COR-L47 (cell line): ENCODE measurements around the gene FAM107A.
A peak's percentile ranks its signal among the peaks of the same experiment; 100 is the strongest.

ENCODE experiments used
- DNase-seq: peaks from one replicate; lab custom pipeline; 2025; lab: John Stamatoyannopoulos, UW

The FAM107A gene, protein sequence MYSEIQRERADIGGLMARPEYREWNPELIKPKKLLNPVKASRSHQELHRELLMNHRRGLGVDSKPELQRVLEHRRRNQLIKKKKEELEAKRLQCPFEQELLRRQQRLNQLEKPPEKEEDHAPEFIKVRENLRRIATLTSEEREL

DNA sequence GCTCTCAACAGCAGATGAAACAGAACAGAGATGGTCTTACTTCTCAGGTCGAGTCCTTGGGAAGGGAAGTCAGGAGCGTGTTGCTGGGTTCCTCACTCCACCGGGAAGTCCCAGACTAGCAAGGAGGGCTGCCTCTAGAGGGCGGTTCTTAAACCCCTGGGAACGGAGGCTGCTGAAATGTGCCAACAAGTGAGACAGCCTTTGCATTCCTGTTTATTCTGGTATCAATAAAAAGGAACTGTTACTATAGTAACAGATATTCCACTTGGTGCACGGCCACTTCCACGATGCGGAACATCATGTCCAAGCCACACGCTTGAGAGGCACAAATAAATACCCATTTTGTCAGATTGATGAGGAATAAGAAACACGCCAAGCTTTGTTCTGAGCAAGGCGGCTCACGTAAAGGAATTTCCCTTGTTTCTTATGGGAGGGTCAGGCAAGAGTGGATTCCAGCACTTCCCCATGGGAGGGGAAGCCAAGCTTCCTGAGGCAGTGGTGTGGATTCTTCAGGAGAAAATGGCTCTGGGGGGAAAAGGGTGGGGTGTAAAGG is at the start of gene FAM107A:
FAM107A (minus strand) TSS at position 123 of the 553 bp plus-strand sequence. CDS start 7,531 bp downstream, outside the sequence.
- no peak for DNase-seq

DNA sequence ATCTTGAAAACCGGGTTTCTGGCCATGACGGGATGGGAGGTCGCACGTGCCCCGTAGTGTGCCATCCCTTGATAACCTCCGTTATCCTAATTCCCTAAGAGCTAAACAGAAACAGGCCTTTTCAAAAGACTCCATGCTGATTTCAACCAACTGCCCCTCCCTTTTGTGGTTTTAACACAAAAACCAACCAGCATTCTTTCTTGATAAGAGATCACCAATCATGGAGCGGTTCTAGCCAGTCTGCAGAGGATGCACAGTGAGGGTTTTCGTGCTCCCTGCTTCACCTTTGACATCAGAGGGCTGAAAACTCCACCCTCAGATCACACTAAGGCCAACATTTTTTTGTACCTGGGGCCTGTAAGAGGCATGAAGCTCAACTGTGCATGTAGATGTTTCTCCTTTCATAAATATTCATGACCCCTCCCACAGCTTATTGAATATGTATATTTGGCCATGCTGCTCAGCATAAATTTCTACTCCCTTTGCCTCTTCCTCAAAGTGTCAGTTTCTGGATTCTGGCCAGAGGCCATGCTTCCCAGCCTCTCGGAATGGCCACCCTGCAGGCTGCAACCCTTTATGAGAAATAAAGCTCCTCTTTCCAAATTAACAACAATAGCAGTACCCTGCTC is 48.1 kb upstream of the FAM107A start:
- DNase-seq: no peak

DNA sequence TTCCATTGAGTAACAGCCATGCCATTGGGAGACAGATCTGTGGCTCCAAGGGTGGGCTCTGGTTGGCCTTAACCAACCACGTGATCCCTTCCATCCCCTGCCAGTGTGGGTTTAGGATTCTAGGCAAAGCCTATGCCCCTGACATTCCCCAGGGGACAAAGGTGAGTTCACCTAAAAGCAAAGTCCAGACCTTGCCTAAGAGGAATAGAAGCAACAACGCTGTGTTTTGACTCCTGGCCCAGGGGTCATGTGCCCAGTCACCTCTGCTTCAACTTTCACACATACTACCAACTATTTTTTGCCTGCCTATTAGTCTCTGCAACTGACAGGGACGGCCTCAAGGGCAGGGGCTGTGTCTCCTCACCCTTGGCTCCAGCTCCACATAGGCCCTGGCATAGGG is 47.4 kb upstream of the FAM107A start:
- no peak for DNase-seq

DNA sequence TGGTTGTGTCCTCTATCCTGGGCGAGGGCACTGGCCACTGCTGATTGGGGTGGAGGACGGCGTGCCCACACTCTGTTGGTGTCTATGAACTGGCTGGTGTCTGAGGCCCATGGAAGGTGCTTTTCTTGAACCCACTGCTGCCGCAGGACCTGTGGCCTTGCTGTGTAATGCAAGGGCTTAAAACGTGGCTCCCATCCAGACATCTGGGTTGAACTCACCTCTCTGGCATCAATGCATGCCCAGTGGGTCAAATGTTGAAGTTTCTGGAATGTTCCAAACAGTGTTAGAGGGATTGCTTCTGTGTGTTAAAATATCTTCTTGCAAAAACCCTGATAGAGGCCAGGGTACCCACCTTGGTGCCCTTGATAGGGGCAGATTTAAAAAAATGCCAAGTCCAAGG is 46.8 kb upstream of the FAM107A start:
- DNase-seq: no peak

DNA sequence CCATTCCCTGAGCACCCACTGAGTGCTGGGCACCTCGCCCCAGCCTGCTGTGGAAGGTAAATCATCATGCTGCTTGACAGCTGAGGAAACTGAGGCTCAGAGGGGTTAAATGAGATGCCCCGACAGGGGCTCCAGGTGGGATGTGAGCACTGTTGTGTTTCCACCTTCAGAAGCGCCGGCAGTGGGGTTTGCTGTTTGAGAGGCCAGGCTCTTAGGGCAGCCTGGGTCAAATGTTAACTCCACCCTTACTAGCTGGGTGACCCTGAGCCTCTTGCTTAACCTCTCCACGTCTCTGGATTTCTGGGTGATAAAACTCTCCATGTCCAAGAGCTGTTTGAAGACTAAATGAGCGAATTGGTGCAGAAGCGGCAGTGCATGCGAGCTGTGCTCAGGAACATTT is 46.3 kb upstream of the FAM107A start:
- DNase-seq: no peak

DNA sequence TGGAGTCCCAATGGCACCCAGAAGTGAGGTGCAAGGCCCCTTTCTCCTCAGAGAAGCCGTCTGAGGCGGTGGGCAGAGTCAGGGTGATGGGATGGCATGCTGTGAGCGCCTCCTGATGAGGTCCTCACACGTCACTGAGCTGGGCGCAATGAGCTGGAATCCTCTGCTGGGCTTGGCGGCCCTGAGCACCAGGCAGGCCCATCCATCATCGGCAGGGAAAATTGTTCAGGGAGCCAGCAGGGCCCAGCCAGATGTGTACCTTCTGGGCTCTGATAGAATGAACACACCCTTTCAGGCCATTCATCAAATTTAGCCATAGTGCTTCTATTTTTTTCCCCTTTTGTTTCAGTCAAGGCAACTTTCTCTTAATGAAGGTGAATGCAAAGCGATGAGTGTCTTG is 45.7 kb upstream of the FAM107A start:
- no peak for DNase-seq

DNA sequence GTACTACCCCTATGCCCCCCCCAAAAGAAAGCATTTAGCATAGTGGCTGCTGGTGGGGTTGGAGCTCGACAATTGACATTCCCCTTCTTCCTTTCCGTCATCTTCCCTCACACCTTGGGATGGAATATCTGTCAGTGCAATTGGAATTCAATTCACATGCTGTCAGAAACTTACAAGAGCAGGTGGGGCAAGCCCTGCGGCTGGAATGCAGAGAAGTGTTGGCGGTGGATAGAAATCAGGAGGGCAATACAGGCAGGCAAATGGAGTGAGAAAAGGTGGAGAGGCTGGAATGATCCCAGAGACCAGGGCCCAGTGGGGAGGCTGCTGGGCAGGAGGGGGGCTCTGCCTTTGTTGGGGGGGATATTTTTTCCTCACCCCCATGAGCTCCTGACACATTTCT is 45.2 kb upstream of the FAM107A start:
- no peak for DNase-seq

DNA sequence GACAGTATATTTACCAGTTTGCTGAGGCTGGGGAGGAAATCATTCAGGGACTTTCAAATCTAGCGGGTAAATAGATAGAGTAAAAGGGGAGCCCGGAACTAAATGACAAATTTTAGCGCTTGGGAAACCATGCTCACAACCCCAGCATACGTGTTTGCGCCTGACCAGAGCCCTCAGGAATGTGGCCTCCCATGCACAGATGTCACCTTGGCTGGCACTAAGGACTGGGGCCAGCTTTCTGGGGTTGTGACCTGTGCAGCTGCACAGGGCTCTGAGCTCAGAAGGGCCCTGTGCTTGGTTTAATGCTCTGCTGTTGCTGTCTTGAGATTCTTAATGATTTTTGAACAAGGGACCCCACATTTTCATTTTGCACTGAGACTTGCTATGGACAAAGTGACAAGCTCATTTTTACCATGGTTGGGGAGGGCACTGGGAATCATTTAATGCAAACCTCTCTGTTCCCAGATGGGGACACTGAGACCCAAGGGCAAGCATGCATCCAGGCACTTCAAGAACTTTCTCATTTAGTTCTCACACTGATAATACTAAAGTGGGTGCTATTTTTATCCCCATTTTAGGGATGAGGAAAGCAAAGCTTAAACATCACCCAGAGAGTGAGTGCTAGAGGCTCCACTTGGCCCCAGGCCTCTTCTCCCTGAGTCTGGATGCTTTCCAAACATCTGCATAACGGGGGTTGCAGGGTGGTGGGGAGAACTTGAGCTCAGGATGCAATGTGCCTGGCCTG is 44.1 kb upstream of the FAM107A start:
- DNase-seq: no peak

DNA sequence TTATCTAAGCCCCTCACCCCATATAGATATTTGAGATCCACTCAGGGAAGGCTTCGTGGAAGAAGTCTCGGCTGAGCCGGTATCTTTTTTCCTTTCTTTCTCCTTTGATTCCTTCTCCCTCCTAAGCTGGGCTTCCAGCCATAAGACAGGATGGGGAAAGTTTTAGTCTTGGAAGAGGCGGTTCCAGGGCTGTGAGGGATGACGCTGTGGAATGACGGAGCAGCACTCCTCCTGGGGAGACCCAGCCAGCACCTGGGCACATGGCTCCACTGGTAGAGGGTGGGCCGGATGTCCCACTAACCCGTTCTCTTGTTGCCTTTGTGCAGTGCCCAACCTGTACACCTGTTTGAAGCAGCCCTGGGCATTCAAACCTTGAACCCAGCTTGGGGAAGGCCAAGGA is 43.2 kb upstream of the FAM107A start:
- DNase-seq: no peak

DNA sequence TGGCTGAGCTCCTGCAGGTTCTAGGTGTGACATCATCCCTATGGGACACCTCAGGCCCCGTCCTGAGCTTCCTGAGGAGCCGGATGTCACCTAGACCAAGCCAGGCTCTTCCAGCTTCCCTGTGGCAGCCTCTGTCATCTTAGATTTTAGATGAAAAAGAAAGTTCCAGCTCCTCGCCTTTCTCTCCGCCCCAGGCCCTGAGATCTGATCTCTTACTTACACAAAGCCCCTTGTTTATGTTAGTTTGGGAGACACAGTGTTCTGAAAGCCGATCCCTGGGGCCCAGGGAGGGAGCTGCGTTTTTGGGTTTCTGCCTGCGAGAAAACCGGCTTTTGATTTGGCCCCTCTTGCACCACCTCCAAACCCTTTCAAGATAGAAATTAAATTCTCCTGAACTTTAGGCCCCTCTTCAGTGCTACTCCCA is 40.2 kb upstream of the FAM107A start:
- DNase-seq: no peak

DNA sequence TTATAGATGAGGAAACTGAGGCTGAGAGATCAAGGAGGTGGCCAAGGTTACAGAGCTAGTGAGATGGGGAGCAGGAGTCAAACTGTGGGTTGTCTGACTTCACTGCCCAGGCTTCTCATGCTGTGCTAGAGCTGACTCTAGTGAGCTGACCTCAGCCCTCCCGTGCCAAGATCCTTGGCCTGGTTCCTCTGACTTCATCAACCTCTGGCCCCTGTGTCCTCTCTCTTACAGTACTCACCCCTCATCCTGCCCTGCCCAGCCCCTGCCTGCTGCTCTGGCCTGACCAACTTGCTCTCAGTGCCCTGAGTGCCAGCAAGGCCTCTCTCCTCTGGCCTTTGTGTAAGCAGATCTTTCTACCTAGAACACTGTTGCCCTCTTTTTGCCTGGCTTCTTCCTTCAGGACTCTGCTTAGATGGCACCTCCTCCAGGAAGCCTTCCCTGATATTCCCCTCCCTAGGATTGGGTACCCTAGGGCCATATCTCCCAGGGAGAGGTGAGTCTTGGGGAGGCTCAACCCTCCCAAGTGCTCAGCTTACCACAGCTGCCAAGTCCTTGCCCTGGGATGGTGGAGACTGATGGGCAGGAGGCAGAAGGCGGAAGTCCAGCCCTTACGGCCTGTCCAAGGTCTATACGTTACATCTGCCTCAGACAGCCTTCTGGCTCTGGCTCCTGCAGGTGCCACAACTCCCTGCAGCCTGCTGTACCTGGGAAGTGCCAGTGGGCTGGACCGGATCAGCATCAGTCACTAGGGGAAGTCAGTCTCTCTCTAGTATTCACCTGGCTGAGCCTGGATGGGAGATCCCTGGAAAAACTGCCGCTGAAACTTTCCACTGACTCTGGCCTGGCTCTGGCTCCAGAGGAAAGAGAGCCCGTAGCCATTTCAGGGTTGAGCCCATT is 36.3 kb upstream of the FAM107A start:
- no peak for DNase-seq

DNA sequence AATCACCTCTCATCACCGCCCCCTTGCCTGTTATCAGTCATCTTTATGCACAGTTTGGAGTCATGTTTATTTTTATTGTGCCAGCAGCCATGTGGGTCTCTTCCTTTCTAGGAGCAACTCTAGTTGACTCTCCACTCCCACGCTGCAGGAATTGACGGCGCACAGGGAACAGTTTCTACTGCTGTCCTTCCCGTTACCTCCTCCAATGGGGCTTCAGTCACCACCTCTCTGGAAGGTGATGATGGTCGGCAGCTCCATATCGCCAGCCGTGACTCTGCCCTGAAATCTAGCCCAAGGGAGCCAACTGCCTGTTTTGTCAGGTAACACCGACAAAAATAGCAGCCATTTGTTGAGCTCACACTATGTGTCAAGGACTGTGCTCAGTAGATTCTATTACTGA is 35.6 kb upstream of the FAM107A start:
- DNase-seq: no peak

DNA sequence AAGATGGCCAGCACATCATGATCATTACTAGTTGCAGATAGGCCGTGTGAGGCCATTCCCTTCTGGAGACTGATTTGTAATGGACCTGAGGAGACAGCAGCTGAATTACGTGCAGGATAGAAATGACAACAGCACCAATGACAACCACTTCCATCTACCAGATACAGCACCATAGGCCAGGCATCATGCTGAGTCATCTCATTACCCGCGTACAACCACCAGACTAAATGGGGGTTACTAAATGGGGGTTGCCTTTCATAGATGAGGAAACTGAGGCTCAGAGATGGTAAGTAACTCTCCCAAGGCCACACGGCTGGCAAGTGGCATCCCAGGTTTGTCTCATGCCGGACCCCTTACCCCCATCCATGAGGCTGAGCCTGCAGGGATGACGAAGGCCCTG is 32.8 kb upstream of the FAM107A start:
- no peak for DNase-seq

DNA sequence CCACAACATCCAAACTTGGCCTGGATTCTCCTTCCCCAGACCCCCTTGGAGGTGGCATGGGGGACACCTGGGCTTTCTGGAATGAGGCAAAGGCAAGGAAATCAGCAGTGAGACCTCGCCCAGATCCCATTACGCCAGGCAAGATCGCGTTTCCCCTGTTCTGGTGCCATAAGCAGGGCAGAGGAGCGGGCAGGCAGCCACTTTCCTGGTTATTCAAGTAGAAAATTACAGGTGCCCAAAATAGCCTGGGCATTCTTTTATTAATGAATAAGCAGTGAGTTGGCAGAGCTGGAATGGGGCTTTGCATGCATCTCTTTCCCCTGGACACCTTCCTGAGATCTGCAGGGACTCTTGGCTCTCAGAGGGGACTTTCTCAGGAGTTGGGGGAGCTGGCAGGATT is 31.5 kb upstream of the FAM107A start:
- peak; percentile 82 for DNase-seq

DNA sequence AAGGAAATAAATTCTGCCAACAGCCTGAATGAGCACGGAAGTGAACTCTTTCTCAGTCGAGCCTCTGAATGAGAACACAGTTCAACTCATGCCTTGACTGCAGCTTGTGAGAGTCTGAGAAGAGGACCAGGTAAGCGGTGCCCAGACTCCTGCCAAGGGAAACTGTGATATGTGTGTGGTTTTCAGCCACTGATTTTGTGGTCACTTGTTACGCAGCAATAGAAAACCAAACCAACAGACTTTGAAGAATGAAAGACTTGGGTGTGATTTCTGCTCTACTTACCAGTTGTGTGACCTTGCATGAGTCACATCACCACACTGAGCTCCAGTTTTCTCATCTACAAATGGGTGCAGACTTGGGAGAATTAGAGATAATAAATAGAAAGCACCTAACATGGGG is 30.6 kb upstream of the FAM107A start:
- no peak for DNase-seq

DNA sequence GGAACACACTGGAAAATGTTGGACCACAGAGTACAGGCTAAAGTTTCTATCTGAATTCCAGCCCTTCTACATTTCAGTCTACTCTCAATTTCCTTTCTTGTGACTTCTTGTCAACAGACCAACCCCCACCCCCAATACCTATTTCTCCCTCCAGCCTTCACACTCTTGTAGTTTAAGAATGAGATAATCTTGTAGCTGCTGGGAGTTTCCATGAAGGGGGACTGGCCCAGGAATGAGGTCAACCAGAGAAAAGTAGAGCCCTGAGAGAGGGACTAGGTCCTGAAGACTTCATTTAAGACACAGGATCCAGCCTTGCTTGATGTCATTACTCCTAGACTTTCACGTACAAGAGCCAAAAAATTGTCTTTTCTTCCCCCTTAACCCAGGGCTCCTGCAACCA is 29.5 kb upstream of the FAM107A start:
- DNase-seq: no peak

DNA sequence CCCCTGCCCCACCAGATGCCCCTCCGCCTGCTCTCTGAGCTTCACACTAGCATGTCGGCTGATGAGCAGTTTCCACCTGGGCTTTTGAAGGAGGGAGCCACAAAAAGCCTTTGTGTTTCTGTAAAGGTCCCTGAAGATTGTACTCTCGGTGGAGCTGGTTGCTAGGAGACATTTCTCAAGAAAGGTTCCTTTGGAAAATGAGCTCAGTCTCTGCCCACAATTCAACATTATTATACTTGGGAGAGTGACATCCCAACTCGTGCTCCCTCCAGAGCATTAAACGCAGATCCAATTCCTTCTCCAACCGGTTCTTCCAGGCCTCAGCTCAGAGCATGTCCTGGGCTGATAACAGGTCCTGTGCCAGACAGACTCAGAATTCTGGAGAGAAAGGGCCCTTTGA is 26.8 kb upstream of the FAM107A start:
- no peak for DNase-seq

DNA sequence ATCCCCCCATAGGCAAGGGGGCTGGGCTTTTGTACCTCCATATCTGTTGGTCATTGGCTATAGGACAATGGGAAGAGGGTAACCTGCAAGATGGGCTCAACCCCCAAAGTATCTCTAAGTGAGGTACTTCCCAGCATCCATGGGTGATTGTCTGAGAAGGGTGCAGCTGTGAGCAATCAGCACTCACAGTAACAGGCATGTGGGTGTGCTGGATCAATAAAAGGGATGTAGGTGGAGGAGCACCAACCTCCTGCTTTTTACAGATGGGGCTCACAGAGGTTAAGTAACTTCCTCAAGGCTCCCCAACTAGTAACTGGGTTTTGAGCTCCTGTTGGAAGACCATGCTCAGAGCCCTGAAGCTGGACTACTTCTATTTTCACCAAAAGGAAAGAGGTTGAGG is 26.4 kb upstream of the FAM107A start:
- DNase-seq: no peak

DNA sequence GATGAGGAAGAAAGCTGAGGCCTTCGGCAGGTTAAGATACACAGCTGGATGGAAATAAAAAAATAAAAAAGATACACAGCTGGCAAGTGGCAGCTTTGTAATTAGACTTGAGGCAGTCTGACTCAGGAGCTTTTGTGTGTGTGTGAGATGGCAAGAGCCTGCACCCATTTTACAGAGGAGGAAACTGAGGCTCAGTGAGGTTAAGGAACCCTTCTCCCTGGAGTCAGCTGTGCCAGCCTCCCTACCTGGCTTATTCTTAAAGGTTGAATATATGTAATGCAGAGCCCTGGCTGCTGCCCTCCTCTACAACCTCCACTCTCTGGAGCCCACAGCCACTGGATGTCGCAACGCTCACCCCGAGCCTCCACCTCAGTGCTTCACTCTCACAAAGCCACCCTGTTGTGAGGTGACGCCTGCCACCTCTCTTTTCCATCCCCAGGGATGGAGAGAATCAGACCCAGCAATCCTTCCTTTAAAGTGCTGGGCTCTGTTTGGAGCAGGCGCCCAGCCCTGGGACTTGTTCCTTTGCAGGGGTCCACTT is 20.6 kb upstream of the FAM107A start:
- DNase-seq: no peak

DNA sequence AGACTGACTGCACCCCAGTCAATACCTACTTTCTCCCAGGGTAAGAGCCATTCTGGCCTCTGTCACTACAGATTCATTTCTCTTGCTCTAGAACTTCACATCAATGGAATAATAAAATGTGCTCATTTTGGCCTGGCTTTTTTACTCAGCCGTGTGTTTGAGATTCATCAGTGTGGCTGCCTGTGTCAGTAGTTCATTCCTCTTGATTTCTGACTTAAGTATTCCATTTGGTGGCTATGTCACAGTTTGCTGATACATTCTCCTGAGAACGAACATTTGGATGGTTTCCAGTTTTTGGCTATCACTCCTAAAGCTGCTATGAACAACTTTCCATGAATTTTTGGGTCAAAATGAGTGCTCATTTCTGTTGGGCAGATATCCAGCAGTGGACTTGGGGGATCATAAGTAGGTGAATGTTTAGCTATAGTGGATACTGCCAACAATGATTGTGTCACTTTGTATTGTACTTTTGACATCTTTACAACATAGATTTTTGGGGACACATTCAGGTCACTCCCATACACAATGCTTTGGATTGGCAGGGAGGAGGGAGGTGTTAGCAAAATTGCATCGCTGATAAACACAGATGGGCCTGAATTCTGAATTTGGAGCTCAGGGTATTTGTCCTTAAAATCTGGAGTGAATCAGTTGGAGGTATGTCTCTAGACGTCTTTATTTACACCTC is 19.8 kb upstream of the FAM107A start:
- no peak for DNase-seq

DNA sequence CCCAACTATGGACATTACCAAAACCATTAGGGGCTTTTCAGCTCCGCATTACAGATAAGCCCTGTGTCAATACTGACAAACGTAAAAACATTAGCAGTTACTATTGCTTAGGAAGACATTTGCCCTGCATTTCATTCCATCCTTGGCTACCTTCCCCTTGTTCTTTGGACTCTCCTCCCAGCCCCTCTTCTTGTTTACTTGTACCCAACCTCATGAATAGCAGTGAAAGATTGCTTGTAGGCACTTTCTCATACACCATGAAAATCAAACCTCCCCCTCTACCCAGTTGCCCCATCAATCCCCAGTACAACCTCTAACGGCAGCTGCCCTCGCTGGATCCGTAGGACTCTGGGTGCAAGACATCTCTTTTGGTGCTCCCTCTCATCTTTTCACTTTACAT is 16.9 kb upstream of the FAM107A start:
- DNase-seq: no peak
